Stimulated activated effector memory CD8-positive, alpha-beta T cell treated with anti-CD3 and anti-CD28 coated beads, Interleukin-12 subunit alpha, Interleukin-12 subunit beta, amount 100 ng/mL, for 72 hours (primary cell): ENCODE results near the gene MLXIPL.

ENCODE experiments used
- ATAC-seq: fragments of 150-1000 bp; cut with Tn5 transposase; 2 replicates; pipeline ENCODE4 v1.10.0; 2021
- DNase-seq, 2 donors: peaks; one replicate each; pipeline ENCODE4 v3.0.0; 2021 to 2022; ENCODE audit warnings: low spot score in 2 of 2
- H3K27ac Mint-ChIP-seq: one replicate; pipeline ENCODE4 v1.8.0; 2022; ENCODE audit warnings: mild to moderate bottlenecking, mixed read lengths
- H3K36me3 Mint-ChIP-seq: one replicate; pipeline ENCODE4 v1.8.0; 2022; ENCODE audit warnings: mild to moderate bottlenecking, mixed read lengths
- H3K4me1 Mint-ChIP-seq: one replicate; pipeline ENCODE4 v1.8.0; 2022; ENCODE audit warnings: mixed read lengths
- H3K4me3 Mint-ChIP-seq: one replicate; pipeline ENCODE4 v1.8.0; 2022; ENCODE audit warnings: mild to moderate bottlenecking, mixed read lengths
- H3K9me3 Mint-ChIP-seq: one replicate; pipeline ENCODE4 v1.8.0; 2022; ENCODE audit warnings: mixed read lengths

The MLXIPL gene

DNA sequence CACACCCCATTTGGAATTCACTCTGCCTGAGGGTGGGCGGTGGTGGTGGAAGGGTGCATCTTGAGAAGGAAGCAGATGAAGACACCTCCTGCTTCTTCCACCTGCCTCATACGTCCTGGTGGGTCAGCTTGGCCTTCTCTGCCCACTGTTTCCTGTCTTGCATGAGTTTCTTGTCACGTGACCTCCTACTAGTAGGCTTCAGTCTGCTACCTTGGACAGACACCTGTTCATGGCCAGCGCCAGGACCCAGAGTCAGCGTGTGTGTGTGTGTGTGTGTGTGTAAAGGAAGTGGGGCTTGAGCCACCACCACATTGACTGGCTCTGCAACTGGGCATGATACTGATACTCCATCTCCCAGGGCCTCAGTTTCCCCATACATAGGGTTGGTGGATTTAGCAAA, 26.2 kb upstream of the MLXIPL start:
- DNase-seq = no peak
- Mint-ChIP-seq H3K4me3 (no peak overlapping the region), H3K27ac (no peak overlapping the region), H3K36me3 (no peaks in the 10 kb centered on the region), H3K9me3 (no peaks in the 10 kb centered on the region), H3K4me1 (peaks cover 19% of the 10 kb centered on the region)
- ATAC-seq = no peak

GRCh38 chr7:73649576-73649975, 25.3 kb upstream of the MLXIPL start:
- Mint-ChIP-seq H3K36me3 (no peaks in the 10 kb centered on the region), H3K27ac (no peak overlapping the region), H3K4me1 (peaks cover 19% of the 10 kb centered on the region), H3K9me3 (no peaks in the 10 kb centered on the region), H3K4me3 (no peak overlapping the region)
- ATAC-seq (no peak), DNase-seq (no peak)

DNA sequence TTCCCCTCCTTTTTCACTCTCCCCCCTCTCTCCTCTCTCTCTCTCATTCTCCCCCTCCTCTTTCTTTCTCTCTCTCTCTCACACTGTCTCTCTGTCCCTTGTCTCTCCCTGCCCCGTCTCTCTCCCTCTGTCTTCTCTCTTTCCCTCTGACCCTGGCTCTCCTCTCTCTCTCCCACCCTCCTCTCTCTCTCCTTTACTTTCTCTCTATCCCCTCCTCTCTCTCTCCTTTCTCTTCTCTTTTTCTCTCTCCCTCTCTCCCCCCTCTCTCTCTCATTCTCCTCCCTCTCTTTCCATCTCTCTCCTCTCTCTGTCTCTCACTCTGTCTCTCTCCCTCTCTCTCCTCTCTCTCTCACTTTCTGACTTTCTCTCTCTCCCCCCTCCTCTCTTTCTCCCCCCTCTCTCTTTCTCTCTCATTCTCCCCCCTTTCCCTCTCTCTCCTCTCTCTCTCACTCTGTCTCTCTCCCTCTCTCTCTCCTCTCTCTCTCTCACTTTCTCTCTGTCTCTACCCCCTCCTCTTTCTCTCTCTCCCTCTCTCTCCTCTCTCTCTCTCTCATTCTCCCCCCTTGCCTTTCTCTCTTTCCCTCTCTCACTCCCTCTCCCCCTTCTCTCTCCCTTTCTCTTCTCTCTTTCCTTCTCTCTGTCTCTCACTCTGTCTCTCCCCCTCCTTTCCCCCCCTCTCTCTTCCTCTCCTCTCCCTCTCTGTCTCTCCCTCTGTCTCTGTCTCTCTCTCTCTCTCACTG, 24.4 kb upstream of the MLXIPL start:
- Mint-ChIP-seq H3K4me1 (peaks cover 19% of the 10 kb centered on the region), H3K4me3 (peak overlapping the region; percentile 60)

DNA sequence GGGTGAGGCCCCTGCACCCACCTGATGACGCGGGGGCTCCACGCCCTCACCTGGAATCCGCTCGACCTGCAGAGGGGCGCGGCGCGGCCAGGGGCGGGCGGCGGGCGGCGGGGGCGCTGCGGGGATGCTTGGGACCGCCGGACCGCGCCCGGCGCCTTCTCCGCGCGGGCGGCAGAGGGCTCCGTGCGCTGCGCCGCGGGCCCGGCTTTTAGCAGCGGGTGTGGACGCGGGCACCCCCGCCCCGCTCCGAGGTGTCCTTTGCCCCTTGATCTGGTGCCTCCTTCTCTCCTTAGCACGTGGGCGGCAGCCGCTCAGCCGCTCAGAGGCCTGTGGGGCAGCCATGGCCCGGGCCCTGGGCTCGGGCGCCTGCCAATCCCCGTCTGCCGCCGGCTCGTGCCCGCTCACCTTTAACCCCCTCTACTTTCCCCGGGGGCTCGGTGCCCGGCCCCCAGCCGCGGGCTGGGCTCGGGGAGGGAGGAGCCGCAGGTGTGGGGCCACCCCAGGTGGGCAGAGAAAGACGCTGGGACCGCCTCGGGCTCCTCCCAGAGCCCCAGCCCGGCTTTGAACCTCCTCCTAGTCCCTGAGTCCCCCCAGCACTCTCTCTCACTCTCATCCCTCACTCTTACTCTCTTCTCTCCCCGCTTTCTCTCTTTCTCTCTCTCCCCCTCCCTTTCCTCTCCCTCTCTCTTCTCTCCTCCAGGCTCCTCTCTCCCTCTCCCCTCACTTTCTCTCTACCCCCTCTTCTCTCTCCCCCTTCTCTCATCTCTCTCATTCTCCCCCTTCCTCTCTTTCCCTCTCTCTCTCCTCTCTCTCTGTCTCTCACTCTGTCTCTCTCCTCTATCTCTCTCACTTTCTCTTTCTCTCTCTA, 23.6 kb upstream of the MLXIPL start:
- H3K4me1 Mint-ChIP-seq = peaks cover 19% of the 10 kb centered on the region
- no peak overlapping the region for H3K27ac Mint-ChIP-seq
- H3K36me3 Mint-ChIP-seq = no peaks in the 10 kb centered on the region
- ATAC-seq (peak; percentile 77), DNase-seq (peak in 1 of 2 donors; percentile 14)
- H3K9me3 Mint-ChIP-seq = no peaks in the 10 kb centered on the region
- H3K4me3 Mint-ChIP-seq = peak overlapping the region; percentile 60

More for the DNA sequence above, 24.4 kb upstream of the MLXIPL start:
- ATAC-seq (no peak), DNase-seq (no peak)
- H3K27ac Mint-ChIP-seq = no peak overlapping the region
- no peaks in the 10 kb centered on the region for H3K36me3 Mint-ChIP-seq
- H3K9me3 Mint-ChIP-seq = no peaks in the 10 kb centered on the region

DNA sequence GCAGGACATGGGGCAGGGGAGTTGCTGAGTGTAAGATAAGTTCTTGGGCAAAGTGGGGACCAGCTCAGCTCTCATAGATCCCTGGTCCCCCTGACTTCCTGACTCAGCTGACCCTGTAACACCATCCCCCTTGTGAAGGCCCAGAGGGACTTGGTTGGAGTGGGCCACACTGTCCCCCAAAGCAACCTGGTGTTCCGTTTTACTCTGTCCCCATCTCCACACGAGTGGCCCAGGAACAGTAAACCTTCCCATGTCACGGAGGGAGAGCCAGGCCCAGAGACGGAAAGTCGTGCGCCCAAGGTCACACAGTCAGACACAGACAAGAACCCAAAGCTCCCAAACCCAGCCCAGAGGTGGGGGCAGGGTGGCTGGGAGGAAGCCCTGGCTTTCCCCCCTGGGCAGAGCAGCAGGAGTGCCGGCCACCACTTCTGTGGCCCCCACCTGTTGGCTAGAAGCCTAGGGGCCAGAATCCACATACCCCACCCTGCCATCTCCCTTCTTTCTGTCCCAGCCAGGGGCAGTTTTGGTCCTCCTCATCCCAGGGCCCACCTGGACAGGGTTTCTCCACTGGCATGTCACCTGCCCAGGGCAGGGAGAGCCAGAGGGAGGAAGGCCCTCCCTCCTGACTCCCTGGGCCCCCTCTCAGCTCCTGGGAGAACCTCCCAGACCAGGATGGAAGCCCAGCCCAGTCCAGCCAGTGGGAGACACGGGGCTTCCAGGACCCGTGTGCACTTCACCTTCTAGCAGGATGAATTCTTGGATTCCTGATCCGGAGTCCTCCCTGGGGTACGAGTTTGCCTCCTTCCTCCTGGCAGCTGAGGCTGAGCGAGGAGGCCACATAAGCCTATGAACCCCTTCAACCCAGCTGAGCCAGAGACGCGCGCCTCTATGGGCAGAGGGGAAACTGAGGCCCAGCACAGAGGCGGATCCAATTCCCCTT, 22.7 kb upstream of the MLXIPL start:
- H3K27ac Mint-ChIP-seq = no peak overlapping the region
- peaks cover 19% of the 10 kb centered on the region for H3K4me1 Mint-ChIP-seq
- no peak for ATAC-seq
- H3K36me3 Mint-ChIP-seq = no peaks in the 10 kb centered on the region
- peak overlapping the region; percentile 60 for H3K4me3 Mint-ChIP-seq
- H3K9me3 Mint-ChIP-seq = no peaks in the 10 kb centered on the region
- no peak for DNase-seq

GRCh38 chr7:73645643-73646174, 21.4 kb upstream of the MLXIPL start:
- DNase-seq (no peak), ATAC-seq (no peak)
- H3K4me3 Mint-ChIP-seq = no peak overlapping the region
- H3K27ac Mint-ChIP-seq = no peak overlapping the region
- H3K9me3 Mint-ChIP-seq = peaks cover 2% of the 10 kb centered on the region
- H3K4me1 Mint-ChIP-seq = peaks cover 19% of the 10 kb centered on the region
- no peaks in the 10 kb centered on the region for H3K36me3 Mint-ChIP-seq

- ATAC-seq (no peak), DNase-seq (no peak)
- Mint-ChIP-seq H3K4me3 (no peak overlapping the region), H3K4me1 (peaks cover 19% of the 10 kb centered on the region), H3K9me3 (peaks cover 2% of the 10 kb centered on the region), H3K27ac (no peak overlapping the region), H3K36me3 (no peaks in the 10 kb centered on the region)
Measured at GRCh38 chr7:73644688-73645286, 20.5 kb upstream of the MLXIPL start.

GRCh38 chr7:73642834-73643233, 18.5 kb upstream of the MLXIPL start:
- Mint-ChIP-seq H3K9me3 (peaks cover 2% of the 10 kb centered on the region), H3K4me3 (no peak overlapping the region), H3K27ac (no peak overlapping the region), H3K36me3 (no peaks in the 10 kb centered on the region), H3K4me1 (no peaks in the 10 kb centered on the region)
- ATAC-seq (no peak), DNase-seq (no peak)

GRCh38 chr7:73638911-73639310, 14.6 kb upstream of the MLXIPL start:
- Mint-ChIP-seq H3K4me1 (no peaks in the 10 kb centered on the region), H3K27ac (no peak overlapping the region), H3K4me3 (no peak overlapping the region), H3K9me3 (peaks cover 2% of the 10 kb centered on the region), H3K36me3 (no peaks in the 10 kb centered on the region)
- DNase-seq (no peak), ATAC-seq (no peak)

DNA sequence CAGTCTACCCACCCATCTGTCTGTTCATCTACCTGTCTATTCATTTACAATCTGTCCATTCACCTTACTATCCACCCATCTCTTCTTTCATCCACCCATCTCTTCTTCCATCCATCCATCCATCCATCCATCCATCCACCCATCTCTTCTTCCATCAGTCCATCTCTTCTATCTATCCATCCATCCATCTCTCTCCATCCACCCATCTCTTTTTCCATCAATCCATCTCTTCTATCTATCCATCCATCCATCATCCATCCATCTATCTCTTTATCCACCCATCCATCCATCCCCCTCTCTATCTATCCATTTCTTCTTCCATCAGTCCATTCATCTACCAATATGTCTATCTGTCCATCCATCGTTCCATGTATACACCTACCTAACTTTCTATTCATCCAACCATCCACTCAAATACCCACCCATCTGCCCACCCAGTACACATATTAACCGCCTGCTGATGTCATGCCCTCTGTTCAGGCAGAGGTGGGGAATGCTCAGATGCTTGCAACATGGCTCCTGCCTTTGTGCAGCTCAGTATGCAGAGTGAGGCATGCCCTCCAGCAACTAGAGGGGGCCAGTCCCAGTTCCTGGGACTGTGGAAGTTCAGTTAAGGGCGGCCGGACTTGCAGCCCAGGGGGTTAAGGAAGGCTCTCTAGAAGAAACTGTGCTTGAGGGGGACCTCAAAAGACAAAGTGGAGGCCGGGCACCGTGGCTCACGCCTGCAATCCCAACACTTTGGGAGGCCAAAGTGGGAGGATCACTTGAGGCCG, 11.3 kb upstream of the MLXIPL start:
- no peaks in the 10 kb centered on the region for H3K36me3 Mint-ChIP-seq
- no peaks in the 10 kb centered on the region for H3K9me3 Mint-ChIP-seq
- no peak for DNase-seq
- H3K27ac Mint-ChIP-seq = no peak overlapping the region
- ATAC-seq = no peak
- no peaks in the 10 kb centered on the region for H3K4me1 Mint-ChIP-seq
- no peak overlapping the region for H3K4me3 Mint-ChIP-seq

DNA sequence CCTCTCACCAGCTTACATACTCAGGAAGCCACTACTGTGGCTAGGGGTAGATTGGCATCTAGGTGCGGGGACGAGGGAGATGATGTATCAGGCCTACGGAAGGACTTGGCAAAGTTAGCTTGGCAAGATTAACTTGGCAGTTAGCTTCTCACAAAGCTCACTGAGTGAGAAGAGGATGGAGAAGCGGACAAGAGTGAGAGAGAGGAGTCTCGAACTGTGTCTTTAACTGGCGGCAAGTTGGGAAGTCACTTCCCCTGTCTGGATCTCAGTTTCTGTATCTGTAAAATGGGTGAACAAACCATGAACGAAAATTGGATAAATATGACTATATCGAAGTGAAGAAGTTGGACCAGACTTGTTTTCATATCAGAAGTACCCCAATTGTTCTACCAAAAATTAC, 9.5 kb upstream of the MLXIPL start:
- Mint-ChIP-seq H3K9me3 (no peaks in the 10 kb centered on the region), H3K4me1 (no peaks in the 10 kb centered on the region), H3K36me3 (no peaks in the 10 kb centered on the region), H3K27ac (no peak overlapping the region), H3K4me3 (no peak overlapping the region)
- no peak for ATAC-seq
- no peak for DNase-seq

DNA sequence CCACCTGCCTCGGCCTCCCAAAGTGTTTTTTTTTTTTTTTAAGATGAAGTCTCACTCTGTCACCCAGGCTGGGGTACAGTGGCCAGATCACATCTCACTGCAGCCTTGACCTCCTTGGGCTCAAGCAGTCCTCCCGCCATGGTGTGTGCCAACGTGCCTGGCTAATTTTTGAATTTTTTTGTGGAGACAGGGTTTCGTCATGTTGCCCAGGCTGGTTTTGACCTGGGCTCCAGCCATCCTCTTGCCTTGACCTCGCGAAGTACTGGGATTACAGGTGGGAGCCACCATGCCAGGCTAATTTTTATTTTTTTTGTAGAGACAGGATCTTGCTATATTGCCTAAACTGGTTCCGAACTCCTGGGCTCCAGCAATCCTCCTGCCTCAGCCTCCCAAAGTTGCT, 9.0 kb upstream of the MLXIPL start:
- ATAC-seq (no peak), DNase-seq (no peak)
- Mint-ChIP-seq H3K27ac (no peak overlapping the region), H3K9me3 (no peaks in the 10 kb centered on the region), H3K4me3 (no peak overlapping the region), H3K36me3 (no peaks in the 10 kb centered on the region), H3K4me1 (no peaks in the 10 kb centered on the region)

DNA sequence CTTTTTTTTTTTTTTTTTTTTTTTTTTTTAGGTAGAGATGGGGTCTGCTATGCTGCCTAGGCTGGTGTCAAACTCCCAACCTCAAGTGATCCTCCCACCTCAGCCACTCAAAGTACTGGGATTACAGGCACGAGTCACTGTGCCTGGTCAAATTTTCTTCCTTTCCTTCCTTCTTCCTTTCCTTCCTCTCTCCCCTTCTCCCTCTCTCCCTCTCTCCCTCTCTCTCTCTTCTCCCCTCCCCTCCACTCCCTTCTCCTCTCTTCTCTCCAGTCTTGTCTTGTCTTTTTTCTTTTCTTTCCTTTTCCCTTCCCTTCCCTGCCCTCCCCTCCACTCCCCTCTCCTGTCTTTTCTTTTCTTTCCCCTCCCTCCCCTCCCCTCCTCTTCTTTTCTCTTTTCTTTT, 7.2 kb upstream of the MLXIPL start:
- Mint-ChIP-seq H3K9me3 (no peaks in the 10 kb centered on the region), H3K4me1 (no peaks in the 10 kb centered on the region), H3K4me3 (no peak overlapping the region), H3K27ac (no peak overlapping the region), H3K36me3 (no peaks in the 10 kb centered on the region)
- DNase-seq (no peak), ATAC-seq (no peak)

GRCh38 chr7:73628504-73628903, 4.2 kb upstream of the MLXIPL start:
- no peak for ATAC-seq
- H3K36me3 Mint-ChIP-seq = no peaks in the 10 kb centered on the region

More at GRCh38 chr7:73628504-73628903, 4.2 kb upstream of the MLXIPL start:
- Mint-ChIP-seq H3K9me3 (no peaks in the 10 kb centered on the region), H3K27ac (no peak overlapping the region), H3K4me3 (no peak overlapping the region), H3K4me1 (peaks cover 3% of the 10 kb centered on the region)
- DNase-seq = no peak
